Activated T-helper 9 cell treated with anti-CD3 and anti-CD28 coated beads, Interleukin-2, amount 50 U/mL, for 16 hours (primary cell): Measurements from ENCODE around the gene CBFA2T2.

Experiments used
- DNase-seq: peaks from one replicate; pipeline ENCODE4 v3.0.0-alpha.2; 2020; ENCODE audit warnings: low read depth

The CBFA2T2 gene

DNA sequence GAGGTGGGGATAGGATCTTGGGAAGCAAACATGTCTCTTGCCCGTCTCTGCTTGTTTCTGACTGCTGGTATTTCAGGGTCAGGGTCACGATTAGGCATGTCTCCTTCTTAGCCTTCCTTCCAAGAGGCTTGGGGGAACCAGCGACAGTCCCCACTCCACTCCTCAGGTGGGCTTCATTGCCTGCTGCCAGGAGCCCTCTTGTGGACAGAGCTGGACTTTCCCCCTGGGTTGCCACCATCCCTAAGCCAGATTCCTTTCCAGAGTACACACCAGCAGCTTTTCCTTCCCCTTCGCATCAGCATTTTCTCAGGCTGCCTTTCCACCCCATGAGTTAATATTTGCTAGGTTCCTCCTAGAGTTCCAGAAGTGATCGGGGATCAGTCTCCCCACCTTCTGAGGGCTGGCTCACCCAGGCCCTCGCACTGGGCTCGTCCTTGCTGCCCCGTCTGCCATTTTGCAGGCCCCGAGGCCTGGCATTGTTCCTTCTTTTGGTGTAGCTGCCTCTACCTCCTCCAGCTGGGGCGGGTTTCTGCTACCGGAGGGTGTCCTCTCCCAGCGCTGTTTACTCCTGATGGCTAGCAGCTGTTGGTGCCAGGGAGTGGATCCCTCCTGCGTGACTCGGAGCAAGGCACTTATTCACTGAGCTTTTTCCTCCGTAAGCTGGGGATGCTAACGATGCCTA is 163.5 kb downstream of the CBFA2T2 start:
- DNase-seq: no peak

- no peak for DNase-seq
Observed at GRCh38 chr20:33653900-33654596, 164.2 kb downstream of the CBFA2T2 start.

- DNase-seq: no peak
Observed at GRCh38 chr20:33654680-33655161, 164.8 kb downstream of the CBFA2T2 start.

DNA sequence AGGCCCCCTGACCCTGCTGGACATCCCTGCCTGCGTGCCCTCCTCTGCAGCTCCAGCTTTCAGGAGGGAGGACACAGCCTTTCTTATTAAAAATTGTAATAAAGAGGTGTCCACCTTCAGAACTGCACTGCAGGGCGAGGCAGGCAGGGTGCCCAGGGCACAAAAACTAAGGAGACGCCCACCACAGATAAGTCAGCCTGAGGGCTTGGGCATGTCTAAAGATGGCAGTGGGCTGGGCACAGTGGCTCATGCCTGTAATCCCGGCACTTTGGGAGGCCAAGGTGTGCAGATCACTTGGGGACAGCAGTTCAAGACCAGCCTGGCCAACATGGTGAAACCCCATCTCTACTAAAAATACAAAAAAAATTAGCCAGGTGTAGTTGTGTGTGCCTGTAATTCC is 165.3 kb downstream of the CBFA2T2 start:
- DNase-seq: no peak

DNA sequence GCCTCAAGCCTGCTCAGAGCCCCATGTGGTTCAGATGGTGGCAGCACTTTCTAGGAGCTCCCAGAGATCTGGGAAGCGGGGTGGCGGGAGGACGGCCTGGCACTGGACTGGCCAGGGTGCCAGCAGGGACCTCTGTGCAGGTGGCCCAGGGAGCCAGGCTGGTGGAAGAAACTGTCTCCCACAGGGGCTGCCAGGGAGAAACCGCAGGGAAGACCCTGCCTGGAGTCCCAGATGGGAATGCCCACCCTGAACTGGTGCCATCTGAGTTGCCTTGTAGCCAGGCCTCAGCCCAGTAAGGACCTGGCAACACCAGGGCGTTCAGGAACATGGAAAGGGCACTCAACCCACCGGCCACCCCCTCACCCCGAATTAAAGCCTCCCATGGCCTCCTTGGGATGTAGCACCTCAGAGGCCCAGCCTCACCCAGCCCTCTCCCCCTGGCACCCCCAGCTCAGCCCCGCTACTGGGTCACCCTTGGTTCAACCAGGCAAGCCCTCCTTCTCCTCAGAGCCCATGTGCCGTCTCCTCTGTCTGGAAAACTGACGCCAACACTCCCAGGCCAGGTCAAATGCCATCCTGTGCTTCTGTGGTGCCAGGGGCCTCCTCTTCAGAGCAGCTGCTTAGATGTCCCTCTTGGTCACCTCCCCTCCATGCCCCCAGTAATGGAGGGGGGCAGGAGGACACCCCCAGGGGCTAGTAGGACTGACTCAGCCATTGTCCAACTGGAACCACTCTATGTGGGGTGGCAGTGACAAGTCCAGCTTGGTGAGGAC is 166.3 kb downstream of the CBFA2T2 start:
- DNase-seq: no peak

DNA sequence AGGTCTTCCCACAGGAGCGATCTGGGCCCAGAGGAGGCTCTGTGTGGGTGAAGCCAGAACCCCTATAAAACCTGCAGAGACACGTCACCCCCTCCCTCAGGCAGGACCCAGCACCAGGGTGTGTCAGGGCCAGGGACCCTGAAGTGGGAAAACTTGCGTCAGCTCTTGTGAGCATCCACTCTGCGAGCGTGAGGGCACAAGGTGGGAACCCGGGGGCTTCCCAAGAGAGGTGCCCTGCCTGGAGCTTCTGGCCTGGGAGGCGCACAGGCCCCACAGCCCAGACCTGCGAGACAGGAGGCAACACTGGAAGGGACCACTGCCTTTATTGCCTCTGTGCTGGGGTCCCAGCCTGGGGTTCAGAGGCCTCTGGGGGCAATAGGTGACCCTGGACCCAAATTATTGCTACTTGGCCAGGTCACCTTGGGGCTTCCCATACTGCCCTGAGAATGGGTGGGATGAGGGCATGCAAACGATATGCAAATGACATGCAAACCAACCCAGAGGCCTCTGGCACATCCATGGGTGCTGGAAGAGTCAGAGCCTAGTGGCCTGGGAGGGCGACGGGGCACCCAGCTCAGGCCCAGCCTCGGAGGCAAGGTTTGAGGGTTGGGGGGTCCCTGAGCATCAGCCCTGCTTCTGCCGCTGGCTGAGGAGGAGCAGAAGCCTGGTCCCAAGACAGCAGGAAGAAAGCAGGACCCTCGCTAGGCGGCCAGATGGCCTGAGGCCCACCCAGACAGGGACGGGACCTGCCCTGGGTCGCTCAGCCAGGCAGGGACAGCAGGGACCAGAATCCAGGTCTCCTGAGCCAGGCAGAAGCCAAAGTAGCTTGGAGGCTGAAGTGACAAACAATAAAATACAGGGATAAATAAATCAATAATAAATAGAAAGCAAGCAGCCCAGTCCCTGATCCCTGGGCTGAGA is 167.1 kb downstream of the CBFA2T2 start:
- DNase-seq: no peak

DNA sequence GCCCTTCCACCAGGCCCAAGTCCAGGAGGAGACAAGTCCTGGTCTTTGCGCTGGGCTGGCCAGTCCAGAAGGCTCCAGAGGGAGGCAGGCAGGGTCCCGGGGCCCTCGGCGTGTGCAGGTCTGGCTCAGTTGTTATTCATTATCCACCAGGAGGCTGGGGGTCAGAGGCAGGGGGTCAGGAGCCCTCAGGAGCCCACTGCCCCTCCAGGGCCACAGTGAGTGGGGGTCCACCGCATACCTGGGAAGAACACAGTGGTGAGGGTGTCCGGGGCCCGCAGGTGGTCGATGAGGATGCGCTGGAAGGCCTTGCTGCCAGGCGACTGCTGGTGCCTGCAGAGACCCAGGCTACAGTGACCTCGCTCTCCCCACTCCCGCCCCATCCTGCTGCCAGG is 167.8 kb downstream of the CBFA2T2 start:
- no peak for DNase-seq

DNA sequence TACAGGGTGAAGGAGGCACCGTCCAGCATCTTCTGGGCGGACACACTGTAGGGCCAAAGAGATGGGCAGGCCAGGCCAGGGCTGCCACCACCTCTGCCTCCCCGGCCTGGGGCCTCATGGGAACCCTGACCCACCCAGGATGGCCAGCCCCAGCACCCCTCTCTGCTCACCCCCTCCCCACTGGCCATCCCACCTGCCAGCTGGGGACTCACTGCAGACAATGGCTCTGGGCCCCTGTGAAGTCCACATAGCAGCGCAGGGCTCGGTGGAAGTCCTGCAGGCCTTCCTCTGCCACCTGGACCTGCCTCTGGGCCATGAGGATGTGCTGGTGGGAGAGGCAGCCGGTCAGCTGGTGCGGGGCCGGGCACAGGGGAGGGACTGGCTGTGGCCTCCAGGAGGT is 168.6 kb downstream of the CBFA2T2 start:
- no peak for DNase-seq

DNA sequence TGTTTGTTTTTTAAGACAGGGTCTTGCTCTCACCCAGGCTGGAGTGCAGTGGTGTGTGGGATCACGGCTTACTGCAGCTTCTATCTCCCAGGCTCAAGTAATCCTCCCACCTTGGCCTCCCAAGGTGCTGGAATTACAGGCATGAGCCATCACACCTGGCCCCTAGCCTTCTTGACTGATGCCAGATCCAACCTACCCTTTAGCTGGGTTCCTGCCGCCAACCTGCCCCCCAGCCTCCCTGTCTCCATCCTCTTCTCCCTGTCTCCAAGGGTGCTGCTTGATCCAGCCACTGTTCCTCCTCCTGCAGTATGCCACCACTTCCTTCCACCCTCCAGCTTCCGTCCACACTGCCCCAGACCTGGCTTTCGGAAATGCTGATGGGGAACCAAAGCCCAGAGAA is 169.0 kb downstream of the CBFA2T2 start:
- DNase-seq: no peak

- DNase-seq: no peak
Observed at GRCh38 chr20:33659341-33660034, 169.6 kb downstream of the CBFA2T2 start.

GRCh38 chr20:33660035-33660684 is 170.3 kb downstream of the CBFA2T2 start:
- no peak for DNase-seq

DNA sequence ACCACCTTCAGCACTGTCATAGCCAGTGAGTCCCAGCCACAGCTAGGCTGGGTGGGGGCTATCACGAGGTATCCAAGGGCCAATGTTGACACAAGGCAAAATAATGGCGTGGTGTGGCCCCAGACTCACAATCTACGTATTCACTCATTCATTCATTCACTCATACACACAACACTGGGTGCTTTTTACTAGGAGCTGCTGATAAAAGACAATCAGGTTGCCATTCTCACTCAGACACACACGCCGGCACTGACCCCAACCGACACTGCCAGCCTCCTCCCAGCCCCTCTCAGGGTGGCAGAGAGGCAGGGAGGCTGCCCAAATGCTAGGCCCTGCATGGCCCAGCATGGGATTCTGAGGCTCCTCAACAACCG is 170.8 kb downstream of the CBFA2T2 start:
- DNase-seq: no peak

DNA sequence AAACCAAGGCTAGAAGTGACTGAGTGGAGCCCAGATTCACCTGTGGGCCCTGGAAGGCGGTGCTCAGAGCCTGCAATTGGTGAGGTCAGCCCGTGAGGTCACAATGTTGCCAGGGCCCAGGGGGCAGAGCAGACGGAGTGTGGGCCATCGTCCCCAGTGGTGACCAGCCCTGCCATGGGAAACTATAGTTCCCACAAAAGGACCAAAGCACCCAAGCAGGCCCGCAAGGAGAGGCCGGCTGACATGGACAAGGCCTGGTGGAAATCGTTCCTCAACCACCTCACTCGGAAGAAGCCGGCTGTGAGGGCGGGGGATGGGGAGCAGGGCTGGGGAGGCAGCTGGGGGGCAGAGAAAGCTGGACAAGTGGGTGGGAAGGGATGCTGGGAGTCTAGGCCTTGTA is 172.3 kb downstream of the CBFA2T2 start, which contains the start of gene C20orf144:
Gene C20orf144, plus strand, starts transcription at position 156 of the 400 bp plus-strand sequence. Its CDS starts 19 bp downstream, at position 175.
- no peak for DNase-seq

GRCh38 chr20:33663161-33664084 is 173.5 kb downstream of the CBFA2T2 start:
- DNase-seq: peak; percentile 79

DNA sequence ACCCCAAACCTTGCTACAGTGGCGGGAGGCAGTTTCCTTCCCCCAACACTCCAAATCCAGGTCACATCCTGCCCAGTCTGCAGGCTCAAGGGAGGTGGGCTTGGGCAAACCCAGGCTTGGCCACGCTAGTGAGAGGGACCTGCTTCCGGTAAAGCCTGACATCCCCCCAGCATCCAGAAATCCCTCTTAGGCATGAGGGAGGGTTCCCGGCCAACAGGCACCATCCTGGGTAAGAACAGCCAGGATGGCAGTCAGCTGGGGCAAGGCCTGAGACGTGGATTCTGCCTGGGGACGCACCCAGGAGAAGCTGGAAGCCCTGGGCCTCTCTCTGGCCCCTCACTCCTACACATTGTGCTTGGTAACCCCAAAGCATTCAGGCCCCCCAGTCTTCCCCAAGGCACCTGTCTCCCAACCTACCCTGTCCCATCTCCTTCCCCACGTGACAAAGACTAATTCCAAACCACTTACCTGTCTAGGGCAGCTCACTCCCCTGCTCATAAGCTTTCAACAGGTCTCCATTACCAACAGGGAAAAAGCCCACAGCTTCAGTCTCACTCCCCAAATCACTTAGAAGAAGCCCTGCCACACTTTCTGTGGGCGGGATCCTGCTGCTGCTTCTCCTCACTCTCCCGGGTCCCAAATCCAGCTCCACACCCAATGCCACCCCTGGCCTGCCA is 174.3 kb downstream of the CBFA2T2 start:
- no peak for DNase-seq

DNA sequence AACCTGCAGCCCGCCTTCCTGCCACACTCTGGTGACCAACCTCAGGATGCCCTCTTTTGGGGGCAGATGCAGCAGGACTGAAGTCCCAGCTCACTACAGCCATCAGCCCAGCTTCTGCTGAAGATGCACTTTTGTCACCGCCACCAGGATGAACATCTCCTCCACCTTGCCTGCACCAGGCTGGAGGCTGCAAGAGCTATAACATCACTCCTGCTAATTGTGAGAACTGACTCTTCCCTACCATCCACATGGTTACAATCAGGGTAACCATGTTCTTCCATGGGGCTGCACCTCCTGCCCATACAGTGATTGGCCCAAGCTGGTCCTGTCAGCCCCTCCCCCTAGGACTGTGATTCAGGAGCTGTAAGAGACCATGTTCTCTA is 174.9 kb downstream of the CBFA2T2 start:
- no peak for DNase-seq

DNA sequence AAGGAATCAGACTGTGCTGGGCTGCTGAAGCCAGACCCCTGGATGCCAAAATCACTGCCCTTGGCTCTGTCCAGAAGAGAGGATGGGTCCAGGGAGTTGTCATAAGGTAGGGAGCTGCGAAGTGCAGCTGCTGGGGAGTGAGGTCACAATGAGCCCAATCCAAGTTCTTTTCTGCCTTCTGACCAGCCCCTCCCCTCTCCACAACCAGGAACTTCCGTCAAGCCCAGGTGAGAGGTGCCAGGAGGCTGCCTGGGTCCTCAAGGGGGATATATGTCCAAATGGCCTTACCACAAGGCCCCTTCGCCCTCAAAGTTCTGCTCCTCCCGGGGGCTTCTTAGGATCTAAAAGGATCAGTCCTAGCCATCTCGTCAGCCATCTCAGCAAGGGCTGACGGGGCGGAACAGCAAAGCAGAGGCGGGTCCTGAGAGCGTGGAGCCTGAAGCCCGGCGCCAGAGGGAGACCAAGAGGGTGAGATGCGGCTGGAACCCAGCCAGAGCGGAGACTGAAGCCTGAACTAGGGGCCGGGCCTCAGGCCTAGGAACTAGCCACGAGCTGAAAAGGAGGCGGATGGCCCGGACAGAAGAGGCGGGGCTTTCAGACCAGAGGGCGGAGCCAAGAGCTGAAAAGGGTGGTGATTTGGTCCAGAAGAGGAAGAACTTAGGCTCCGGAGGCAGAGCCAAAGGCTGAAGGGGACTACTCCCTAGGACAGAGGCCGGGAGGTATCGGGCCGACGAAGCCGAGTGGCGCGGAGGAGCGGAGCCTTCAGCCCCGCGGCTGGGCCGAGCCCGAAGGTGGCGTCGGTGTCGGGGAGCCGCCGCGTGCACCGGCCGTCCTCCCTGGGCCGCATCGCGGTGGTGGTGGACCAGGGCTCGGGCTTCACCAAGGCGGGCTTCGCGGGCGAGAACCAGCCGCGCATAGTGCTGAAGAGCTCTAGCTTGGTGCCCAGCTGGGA is 176.7 kb downstream of the CBFA2T2 start, which contains the start of gene ACTL10:
Gene ACTL10, plus strand, starts transcription at position 651 of the 952 bp plus-strand sequence. CDS start 555 bp downstream, outside the sequence.
- peak; percentile 70 for DNase-seq
